Stimulated activated CD4-positive, alpha-beta T cell treated with anti-CD3 and anti-CD28 coated beads, Interleukin-4, amount 100 ng/mL, for 1 hour (primary cell): ENCODE measurements around the gene DNAJB7.
"Not testable (repeated sequence)": the region's sequence is repeated elsewhere in the genome, so short reads cannot be mapped to it uniquely, and the experiment has no call there.

Experiments used
- DNase-seq: peaks from one replicate; pipeline ENCODE4 v3.0.0-alpha.2; 2020

DNAJB7 gene

GRCh38 chr22:40862013-40862412 lies at the start of gene DNAJB7:
DNAJB7 (minus strand) TSS chr22:40862113; CDS start chr22:40861994, 119 bp downstream.
- DNase-seq: no peak

DNA sequence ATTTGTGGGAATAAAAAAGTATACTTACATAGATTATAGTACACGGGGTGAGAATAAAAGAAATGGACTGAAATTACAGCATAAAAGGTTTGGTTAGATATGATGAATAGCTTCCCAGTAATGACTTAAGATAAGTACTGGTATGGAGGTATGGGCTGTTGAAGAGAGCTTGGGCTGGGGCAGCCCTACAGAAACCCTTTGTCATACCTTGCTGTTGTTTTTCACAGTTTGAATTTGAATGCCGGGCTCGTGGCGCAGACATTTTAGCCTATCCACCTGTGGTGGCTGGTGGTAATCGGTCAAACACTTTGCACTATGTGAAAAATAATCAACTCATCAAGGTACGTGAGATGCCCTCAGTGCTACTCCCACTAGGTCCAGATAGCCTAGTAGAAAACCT lies 47.0 kb upstream of the DNAJB7 start:
- DNase-seq: no peak

- no peak for DNase-seq
Observed at GRCh38 chr22:40904101-40904500, 42.2 kb upstream of the DNAJB7 start.

- no peak for DNase-seq
Observed at GRCh38 chr22:40898850-40899357, 37.0 kb upstream of the DNAJB7 start.

DNA sequence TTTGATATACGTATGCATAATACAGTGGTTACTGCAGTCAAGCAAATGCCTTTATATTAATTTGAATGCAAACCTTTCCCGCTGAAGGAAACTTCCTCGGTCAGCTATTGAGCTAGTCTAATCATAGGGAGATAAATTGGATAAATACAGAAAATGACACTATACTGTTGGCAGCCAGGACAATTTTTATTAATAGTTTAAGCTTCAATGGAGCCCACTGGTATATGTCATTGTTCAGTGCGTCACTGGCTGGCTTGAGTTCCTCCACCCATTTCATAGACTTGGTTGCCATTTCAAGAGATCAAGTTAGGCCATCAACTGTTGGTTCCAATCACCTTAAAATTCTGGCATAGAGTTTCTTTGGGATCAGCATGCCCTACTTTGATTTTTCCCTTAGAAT lies 32.5 kb upstream of the DNAJB7 start:
- DNase-seq: no peak

DNA sequence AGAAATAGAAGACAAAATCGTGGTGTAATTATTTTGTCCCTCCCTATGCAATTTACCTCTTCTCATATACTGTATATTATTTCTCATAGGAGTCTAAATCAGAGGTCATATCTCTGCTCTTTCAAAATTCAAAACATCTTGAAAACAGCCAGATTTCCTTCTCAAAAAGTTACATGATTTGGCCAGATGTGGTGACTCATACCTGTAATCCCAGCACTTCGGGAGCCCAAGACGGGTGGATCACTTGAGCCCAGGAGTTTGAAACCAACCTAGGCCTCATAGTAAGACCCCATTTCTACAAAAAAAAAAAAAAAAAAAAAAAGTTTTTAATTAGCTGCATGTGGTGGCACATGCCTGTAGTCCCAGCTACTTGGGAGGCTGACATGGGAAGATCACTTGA lies 29.0 kb upstream of the DNAJB7 start:
- DNase-seq: no peak

DNA sequence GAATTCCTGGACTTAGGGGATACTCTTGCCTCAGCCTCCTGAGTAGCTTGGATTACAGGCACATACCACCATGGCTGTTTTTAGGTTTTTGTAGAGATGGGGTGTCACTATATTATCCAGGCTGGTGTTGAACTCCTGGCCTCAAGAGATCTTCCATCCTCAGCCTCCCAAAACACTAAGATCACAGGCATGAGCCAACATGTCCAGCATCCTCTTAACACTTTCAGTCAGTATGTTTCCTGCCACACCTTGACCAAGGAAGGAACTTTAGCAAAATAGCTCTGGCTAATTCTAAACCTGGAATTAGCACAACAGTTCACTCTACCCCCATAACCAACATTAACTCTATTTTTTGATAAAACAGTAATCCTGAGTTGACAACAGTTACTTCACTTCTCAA lies 27.2 kb upstream of the DNAJB7 start:
- DNase-seq: no peak

DNA sequence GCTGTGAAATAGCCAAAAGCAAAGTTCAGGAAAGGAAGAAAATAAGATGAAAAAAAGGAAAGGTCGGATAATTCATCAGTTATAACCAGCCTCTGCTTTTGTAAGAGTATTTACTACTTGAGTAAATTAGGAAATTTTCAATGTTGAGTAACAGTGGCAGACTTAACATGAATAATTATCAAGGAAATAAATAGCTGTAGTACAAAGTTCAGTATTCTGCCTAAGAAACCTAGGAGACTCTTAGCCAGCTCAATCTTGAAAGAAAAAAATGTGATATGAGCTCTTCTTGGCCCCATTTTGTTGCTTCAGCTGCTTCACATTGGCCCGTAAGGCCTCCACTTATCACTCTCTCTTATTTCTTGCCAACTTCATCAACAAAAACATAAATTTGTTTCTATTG lies 17.0 kb upstream of the DNAJB7 start:
- DNase-seq: no peak

DNA sequence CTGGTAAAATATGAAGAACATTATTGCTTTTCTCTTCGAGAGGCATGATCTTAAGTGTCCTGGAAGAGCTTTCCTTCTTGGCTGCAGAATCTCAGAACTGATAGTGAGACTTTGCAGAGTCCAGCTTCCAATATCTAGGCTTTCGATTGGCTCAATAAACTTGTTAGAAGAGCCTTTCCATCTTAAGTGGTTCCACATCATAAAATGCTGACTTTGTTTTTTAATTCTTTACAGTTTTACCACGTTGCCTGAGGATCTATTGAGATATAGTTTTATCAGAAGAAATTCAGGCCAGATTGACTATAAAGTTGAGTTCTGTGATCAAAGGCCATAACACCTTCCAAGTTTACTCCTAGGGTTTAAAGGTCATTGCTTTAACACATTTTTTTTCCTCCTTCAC lies 15.6 kb upstream of the DNAJB7 start:
- no peak for DNase-seq

DNA sequence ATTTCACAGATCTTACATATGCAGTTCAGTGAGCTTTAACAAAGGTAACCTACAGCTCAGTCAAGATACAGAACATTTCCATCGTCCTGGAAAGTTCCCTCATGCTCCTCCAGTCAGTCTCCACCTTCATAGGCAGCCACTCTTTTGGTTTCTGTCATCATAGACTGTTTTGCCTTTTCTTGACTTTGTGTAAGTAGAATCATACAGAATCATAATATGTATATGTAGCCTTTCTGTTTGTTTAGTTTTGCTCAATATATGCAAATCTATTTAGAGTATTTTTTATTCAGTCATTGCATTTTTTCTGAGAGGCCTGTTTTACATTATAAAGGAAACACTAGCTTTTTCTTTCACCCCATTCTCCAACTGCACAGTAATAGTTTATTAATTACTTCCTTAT lies 15.0 kb upstream of the DNAJB7 start:
- DNase-seq: no peak

GRCh38 chr22:40875111-40875510 lies 13.2 kb upstream of the DNAJB7 start:
- no peak for DNase-seq

DNA sequence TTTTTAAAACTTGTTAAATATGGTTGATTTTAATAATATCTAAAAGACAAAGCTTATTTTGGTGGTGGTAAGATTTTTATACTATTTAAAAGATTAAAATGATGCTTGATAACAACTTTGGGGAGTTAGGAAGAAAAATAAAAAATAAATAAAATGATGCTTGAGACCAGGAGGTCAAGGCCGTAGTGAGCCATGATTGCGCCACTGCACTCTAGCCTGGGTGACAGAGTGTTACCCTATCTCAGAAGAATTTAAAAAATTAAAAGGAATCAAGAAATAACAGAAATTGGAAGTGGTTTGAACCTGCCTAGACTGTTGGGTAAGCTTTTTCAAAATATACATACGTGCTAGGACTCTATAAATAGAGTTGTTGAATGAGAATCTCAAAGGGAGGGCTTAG lies 12.1 kb upstream of the DNAJB7 start:
- no peak for DNase-seq

- not testable (repeated sequence) for DNase-seq
Observed at GRCh38 chr22:40868379-40868778, 6.5 kb upstream of the DNAJB7 start.

DNA sequence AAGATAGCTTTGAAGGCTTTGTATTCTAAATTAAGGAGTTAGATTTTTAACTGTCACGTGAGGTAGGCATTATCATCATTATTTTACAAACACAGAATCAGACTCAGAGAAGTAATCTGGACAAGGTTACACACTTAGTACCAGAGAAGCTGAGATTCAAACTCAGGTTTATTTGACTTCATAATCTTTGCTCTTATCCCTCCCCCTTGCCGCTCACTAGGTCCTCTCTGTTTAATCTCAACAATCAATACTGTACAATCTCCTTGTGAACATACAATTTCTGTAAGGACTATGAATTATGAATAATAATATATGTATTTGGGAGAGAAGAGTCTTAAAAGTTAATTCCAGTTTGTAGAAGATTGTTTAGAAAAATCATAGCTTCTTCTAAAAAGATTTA lies 5.2 kb upstream of the DNAJB7 start:
- no peak for DNase-seq

DNA sequence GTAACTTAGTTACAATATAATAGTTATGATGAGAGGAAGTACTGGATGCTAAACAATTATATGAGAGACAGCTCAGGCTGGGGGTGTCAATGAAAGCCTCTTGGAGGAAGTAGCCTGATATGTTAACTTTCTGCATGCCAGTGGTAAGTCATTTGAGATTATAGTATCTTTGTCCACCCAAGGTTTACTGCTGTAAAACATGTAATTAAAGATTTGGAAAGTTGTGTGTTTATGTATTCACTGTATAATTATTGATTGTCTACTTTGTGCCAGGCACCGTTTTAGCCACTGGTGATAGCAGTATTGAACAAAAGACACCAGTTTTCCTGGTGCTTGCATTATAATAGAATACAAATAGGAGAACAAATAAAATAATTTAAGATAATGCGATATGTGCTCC lies 624 bp upstream of the DNAJB7 start:
- DNase-seq: no peak

DNA sequence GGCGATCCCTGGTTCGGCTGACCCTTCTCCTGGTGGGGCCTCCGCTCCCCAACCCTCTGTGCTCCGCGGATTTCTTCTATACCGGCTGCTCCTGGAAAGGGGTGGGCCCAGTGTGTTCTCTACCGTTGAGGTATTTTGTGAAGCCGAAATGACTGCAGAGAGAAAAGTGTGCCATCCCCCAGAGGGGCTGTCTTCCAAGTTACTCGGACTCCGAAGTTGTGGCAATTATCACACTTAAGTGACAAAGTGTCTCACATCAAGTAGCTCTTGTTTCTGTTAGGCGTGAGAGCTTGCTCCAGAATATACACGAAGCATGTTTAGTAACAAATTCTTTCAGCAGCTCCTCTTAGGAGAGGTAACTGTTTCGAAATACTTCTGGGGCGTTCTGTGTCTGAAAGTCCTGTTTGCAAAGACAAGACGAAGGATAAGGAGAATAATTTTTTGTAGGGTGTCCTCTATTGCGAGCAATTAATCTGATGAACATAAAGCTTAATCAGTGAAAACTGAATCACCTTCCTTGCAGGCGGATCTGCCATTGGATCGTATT lies 4.5 kb downstream of the DNAJB7 start:
- no peak for DNase-seq

- DNase-seq: peak; percentile 98
Observed at GRCh38 chr22:40856513-40857308, 5.2 kb downstream of the DNAJB7 start, which contains the start of the genes ST13 and XPNPEP3. ST13 (minus strand) TSS chr22:40856639; CDS start chr22:40856540, 99 bp downstream. XPNPEP3 (plus strand) TSS chr22:40857148; CDS start chr22:40857182, 34 bp downstream.

DNA sequence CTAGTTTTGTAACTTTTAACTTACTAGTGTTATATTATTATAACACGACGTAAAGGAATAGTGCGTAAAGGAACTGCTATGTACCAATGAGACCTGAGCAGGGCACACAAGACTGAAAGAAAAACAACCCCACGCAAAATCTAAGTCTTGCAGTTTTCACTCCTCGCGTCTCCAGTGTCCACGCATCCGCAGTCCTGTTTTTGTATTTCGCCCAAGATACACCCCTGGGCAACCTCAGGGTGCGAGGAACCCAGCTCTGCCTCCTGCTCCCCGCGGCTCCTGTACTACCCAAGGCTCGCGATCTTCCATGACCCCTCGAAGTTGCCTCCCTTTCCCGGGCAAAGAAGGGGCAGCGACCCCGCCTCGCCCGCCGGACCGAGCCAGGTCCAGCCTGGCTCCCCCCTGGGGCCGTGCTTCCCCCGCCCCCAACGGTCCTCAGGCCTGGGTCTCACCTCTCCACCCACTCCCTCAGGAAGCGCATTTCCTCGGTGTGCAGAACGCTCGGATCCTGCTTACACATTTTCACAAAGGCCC lies 5.9 kb downstream of the DNAJB7 start:
- DNase-seq: no peak

DNA sequence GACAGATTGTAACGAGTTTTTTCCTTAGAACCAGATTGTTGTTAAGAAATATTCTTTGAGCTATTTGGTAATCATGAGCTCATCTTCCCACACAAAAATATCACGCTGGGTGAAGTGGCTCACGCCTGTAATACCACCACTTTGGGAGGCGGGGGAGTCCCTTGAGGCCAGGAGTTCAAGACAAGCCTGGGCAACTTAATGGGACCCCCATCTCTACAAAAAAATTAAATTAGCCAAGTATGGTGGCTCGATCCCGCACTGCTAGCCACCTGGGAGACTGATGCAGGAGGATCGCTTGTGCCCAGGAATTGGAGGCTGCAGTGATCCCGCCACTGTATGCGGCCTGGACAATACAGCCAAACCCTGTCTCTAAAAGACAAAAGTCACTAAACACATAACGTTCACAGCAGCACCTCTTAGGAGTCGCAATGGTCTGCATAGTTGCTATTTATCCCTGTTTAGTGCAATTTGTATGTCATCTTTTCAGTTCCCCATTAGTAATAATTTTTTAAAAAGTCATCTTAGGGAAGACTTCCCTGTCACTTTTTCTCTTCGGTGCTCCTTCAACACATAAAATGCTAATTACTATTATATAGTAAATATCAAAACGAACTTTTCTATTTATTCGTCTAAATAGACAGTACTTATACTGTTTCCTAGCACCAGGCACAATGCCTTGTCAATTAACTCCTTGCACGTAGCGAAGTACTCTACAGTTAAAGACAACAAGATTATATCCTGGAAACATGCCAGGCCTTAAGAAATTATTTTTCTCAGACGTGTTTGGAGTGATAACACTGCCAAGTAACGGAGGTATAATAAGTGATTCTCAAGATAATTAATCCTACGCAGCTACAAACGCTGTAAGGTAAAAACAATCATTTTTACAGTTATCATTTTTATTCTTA lies 6.6 kb downstream of the DNAJB7 start:
- DNase-seq: no peak

DNA sequence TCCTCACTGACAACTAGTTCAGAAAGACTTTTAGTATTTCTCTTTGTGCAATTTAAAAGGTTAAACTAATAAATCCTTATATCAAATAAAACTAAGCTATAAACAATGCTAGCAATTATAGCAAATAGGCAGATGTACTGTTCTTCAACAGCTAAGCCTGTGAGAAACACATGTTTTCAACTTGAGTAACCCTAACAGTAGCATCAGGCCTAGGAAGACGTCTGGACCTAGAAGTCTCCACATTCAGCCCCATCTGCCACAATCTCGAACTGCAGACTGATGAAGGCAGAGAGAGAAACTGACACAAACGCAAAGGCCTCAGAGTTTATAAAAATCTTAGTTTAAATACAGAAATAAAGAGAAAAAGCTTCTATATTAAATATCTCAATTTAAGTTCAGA lies 8.0 kb downstream of the DNAJB7 start:
- DNase-seq: no peak

GRCh38 chr22:40853333-40853732 lies 8.6 kb downstream of the DNAJB7 start:
- no peak for DNase-seq

GRCh38 chr22:40845816-40846215 lies 16.1 kb downstream of the DNAJB7 start:
- DNase-seq: not testable (repeated sequence)

DNA sequence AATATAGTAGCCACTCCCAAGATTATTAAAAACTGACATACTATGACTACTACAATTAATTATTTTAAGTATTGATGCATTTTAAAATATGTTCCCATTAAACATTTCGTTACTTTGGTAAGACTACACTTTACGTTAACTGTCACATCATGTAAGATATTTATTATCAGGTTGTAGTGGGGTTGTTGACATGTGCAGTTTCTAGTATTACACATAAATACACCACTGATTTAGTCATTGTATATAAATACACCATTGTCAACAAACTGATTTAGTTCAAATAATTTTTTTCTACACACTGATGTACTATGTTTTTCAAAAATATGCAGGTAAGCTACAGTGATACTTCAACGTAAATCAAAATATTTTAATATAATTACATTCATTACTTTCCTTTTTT lies 17.0 kb downstream of the DNAJB7 start:
- no peak for DNase-seq
